ENCODE results near the gene RGL2. TPM values are rescaled to one million over a fixed set of nuclear protein-coding genes. Genes with fewer than 3 reads are reported as not detected.

The RGL2 gene
- total and polyA plus RNA-seq, 9 donors, result 26.9 to 82.0 (median 64.9) TPM

DNA sequence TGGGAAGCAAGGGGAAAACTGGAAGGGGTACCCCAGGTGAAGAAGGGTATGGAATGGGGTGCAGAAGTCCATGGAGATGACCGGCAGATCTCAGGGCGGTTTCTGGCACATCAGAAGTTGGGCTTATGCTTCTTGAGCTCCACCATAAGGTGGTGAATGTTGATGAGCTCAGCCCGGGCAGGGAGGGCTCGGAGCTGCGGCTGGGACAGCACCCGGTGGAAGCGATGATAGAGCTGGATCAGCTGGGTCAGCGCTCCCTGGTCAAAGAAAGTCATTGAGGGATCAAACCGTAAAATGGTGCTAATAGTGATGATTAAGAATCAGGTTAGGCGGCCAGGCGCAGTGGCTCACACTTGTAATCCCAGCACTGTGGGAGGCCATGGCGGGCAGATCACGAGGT, 48.0 kb downstream of the RGL2 start:
- no peak overlapping the region for H3K4me3 ChIP-seq
- H3K9me3 ChIP-seq, result no peaks in the 10 kb centered on the region
- no peak overlapping the region for H3K27ac ChIP-seq
- WGBS, 3 donors, result 90 to 94% (median 93%) methylated on average over 13 of the region's 13 CpGs
- peaks cover 3% of the 10 kb centered on the region for H3K4me1 ChIP-seq (ENCODE audit: insufficient read depth)
- TF ChIP-seq EP300 (IDR thresholded peaks at IDR 0.05) (no peak), POLR2A (IDR thresholded peaks at IDR 0.05) (no peak)
- TF ChIP-seq, protein P1, sequence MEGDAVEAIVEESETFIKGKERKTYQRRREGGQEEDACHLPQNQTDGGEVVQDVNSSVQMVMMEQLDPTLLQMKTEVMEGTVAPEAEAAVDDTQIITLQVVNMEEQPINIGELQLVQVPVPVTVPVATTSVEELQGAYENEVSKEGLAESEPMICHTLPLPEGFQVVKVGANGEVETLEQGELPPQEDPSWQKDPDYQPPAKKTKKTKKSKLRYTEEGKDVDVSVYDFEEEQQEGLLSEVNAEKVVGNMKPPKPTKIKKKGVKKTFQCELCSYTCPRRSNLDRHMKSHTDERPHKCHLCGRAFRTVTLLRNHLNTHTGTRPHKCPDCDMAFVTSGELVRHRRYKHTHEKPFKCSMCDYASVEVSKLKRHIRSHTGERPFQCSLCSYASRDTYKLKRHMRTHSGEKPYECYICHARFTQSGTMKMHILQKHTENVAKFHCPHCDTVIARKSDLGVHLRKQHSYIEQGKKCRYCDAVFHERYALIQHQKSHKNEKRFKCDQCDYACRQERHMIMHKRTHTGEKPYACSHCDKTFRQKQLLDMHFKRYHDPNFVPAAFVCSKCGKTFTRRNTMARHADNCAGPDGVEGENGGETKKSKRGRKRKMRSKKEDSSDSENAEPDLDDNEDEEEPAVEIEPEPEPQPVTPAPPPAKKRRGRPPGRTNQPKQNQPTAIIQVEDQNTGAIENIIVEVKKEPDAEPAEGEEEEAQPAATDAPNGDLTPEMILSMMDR (IDR thresholded peaks at IDR 0.05), result no peak
- intact Hi-C loops (cut with DNase I), result no loop called here
- DNase-seq, result no peak
- H3K36me3 ChIP-seq, result no peaks in the 10 kb centered on the region
- H3K27me3 ChIP-seq, result no peaks in the 10 kb centered on the region

DNA sequence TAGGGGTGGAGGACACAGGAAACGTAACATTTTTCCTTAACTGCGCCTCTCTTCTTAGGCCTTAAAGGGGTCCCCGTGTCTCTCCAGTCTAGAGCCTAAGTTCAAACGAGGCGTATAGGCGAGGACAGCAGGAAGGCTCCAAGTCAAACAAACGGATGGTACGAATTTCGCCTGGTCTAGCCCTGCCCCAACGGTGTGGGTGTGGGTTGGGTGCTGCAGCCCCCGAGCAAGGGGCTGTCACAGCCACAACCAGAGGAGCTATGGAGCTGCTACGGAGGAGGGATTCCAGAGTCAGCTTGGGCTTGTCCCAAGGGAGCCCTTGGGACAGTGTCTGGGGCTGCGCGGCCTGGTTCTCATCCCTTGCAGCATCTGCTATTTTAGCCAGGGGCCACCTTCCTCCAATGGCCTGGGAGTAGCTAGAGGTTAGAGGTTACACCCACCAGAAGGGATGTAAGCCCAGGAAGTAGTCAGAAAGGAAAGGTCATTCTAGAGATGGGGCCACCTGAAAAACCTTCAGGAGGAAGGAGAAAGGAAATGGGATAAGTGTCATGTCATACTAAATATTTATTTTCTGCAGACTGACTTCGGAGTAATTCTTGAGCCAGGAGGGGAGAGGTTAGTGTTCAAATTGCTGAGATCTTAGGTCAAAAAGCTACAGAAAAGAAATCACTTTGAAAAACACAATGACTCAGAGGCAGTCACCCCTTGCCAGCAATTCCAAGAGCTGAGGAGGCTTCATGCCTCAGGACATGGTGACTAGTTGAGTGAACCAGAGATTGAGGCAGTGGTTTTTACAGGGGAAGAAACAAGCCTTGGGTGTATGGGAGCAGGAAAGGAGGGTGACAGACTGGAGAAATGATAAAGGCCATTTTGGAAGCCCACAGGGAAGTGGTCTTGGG, 48.8 kb downstream of the RGL2 start:
- 9 to 17% (median 12%) methylated on average over 14 to 15 of the region's 15 CpGs for WGBS, 3 donors
- peak overlapping the region; percentile 78 to 84 for H3K27ac ChIP-seq
- peak in 3 of 5 donors; percentile 41 to 53 (median 47) for DNase-seq
- TF ChIP-seq EP300 (IDR thresholded peaks at IDR 0.05) (no peak), POLR2A (IDR thresholded peaks at IDR 0.05) (no peak)
- intact Hi-C loops (cut with DNase I), result loop anchor here (2.0 to 10.0 kb wide), 5 partner anchors 87 to 245 kb away; partner anchors contain the start of gene HLA-DOA (in 3 of the 4)
- H3K9me3 ChIP-seq, result no peaks in the 10 kb centered on the region
- H3K4me3 ChIP-seq, result peak overlapping the region; percentile 62
- no peaks in the 10 kb centered on the region for H3K27me3 ChIP-seq
- peaks cover 3% of the 10 kb centered on the region for H3K4me1 ChIP-seq (ENCODE audit: insufficient read depth)
- no peaks in the 10 kb centered on the region for H3K36me3 ChIP-seq

DNA sequence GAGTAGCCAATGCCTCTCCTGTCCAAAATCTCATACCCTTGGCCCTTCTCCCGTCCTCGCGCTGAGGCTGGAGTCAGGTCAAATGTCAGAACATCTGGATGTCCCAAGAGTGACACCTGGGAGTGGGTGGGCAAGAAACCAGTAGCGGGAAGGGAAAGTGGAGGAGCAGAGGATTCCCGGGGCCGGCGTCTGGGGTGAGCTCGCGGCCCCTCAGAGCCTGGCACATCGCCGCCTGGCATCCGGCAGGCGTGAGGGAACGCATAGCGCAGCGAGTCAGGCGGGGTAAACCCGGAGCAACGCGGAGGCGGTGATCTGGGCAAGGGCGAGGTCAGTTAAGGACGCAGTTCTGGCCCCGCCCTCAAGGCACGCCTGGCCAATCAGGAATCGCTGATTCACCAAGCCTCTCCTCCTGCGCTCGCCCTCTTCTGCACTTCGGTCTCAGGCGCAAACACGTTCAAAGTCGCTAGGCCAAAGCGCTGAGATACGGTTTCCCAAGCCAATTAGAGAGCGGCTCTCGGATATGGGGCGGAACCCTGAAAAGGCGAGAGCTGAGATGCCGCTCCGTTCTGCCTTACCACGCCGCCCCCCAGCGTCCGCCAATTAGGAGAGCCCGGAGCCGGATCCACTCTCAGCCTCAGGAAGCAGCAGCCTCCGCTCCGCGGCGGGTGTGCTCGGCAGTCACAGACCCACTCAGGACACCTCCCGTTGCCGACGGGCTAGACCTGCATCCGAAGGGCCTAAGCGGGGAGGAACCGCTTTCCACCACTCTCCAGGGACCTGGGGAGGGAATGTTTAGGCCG, 49.6 kb downstream of the RGL2 start:
- intact Hi-C loops (cut with DNase I), result loop anchor here (2.0 to 10.0 kb wide), 5 partner anchors 86 to 244 kb away; partner anchors contain the start of gene HLA-DOA (in 3 of the 4)
- Histone ChIP-seq H3K4me3 (peak overlapping the region; percentile 62), H3K27me3 (no peaks in the 10 kb centered on the region), H3K4me1 (ENCODE audit: insufficient read depth) (peaks cover 3% of the 10 kb centered on the region), H3K9me3 (no peaks in the 10 kb centered on the region), H3K36me3 (no peaks in the 10 kb centered on the region), H3K27ac (peak overlapping the region; percentile 78 to 84)
- TF ChIP-seq EP300 (IDR thresholded peaks at IDR 0.05), result no peak
- peak; percentile 79 for TF ChIP-seq POLR2A (IDR thresholded peaks at IDR 0.05)
- TF ChIP-seq, protein P1 (IDR thresholded peaks at IDR 0.05), result peak in 2 of 3 donors; percentile 9 to 21
- 0% methylated on average over 51 to 58 of the region's 58 CpGs for WGBS, 3 donors
- DNase-seq, result peak; percentile 94 to 98 (median 97)

DNA sequence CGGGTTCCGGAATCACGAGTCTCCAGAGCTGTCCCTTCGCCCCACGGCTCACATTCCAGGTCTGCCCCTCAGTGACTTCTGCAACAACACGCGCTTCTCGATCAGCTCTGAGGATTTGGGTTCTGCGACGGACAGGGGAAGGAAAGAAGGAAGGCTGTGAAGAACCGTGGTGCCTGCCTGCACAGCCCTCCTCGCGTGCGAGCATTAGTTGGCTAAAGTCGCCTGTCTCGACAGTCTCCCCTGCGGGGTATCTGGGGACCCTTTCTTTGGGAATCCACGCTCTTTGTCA, 50.2 kb downstream of the RGL2 start:
- Histone ChIP-seq H3K27ac (peak overlapping the region; percentile 73 to 84), H3K27me3 (no peaks in the 10 kb centered on the region), H3K4me3 (peak overlapping the region; percentile 51), H3K9me3 (no peaks in the 10 kb centered on the region), H3K4me1 (ENCODE audit: insufficient read depth) (peaks cover 3% of the 10 kb centered on the region), H3K36me3 (no peaks in the 10 kb centered on the region)
- intact Hi-C loops (cut with DNase I), result loop anchor here (2.0 to 10.0 kb wide), 5 partner anchors 86 to 244 kb away; partner anchors contain the start of gene HLA-DOA (in 3 of the 4)
- WGBS, 3 donors, result 0 to 1% (median 1%) methylated on average over 18 of the region's 18 CpGs
- DNase-seq, result peak in 1 of 5 donors; percentile 50
- no peak for TF ChIP-seq EP300 (IDR thresholded peaks at IDR 0.05)
- TF ChIP-seq, protein P1 (IDR thresholded peaks at IDR 0.05), result peak in 1 of 3 donors; percentile 4
